SK-N-SH treated with all-trans-retinoic acid at 6 μM for 48 hours (cell line): ENCODE data around the gene DNAH1.

Experiments used
- ATAC-seq: fragments of 200-7000 bp; cut with Tn5 transposase; 3 replicates; pipeline ENCODE4 v1.9.1; 2020; ENCODE audit warnings: mild to moderate bottlenecking, moderate library complexity
- ARNTL ChIP-seq: fragments of 450-650 bp; formaldehyde crosslinking; IDR thresholded peaks from 2 replicates; pipeline ENCODE4 v1.5.0; 2020; ENCODE audit warnings: low read depth, mild to moderate bottlenecking, moderate library complexity, borderline replicate concordance
- BACH2 ChIP-seq: fragments of 250-450 bp; sonication (Bioruptor Pico); IDR thresholded peaks from 2 replicates; pipeline ENCODE4 v1.9.0; 2021; ENCODE audit warnings: mild to moderate bottlenecking, borderline replicate concordance
- CSDC2 ChIP-seq: fragments of 250-450 bp; sonication (Bioruptor Pico); IDR thresholded peaks from 2 replicates; pipeline ENCODE4 v1.5.0; 2020; ENCODE audit warnings: mild to moderate bottlenecking, moderate library complexity
- ESRRG ChIP-seq: fragments of 250-450 bp; sonication (Bioruptor Pico); IDR thresholded peaks from 2 replicates; pipeline ENCODE4 v1.6.1; 2021; ENCODE audit warnings: mild to moderate bottlenecking
- GLIS3 ChIP-seq: fragments of 250-450 bp; sonication (Bioruptor Pico); IDR thresholded peaks from 2 replicates; pipeline ENCODE4 v1.5.0; 2020; ENCODE audit warnings: mild to moderate bottlenecking, moderate library complexity
- ISL1 ChIP-seq: fragments of 250-450 bp; sonication (Bioruptor Pico); IDR thresholded peaks from 2 replicates; pipeline ENCODE4 v2.1.2; 2022; ENCODE audit warnings: mild to moderate bottlenecking, moderate library complexity
- OSR1 ChIP-seq: fragments of 250-450 bp; sonication (Bioruptor Pico); IDR thresholded peaks from 2 replicates; pipeline ENCODE4 v1.8.0; 2022; ENCODE audit warnings: moderate library complexity, mild to moderate bottlenecking, inconsistent platforms
- RARB ChIP-seq: fragments of 250-450 bp; sonication (Bioruptor Pico); IDR thresholded peaks from 2 replicates; pipeline ENCODE4 v1.8.0; 2021; ENCODE audit warnings: mild to moderate bottlenecking, moderate library complexity
- SNAI2 ChIP-seq: fragments of 250-450 bp; sonication (Bioruptor Pico); IDR thresholded peaks from 2 replicates; pipeline ENCODE4 v1.5.0; 2020; ENCODE audit warnings: mild to moderate bottlenecking, moderate library complexity
- TCF4 ChIP-seq: fragments of 250-450 bp; sonication (Bioruptor Pico); IDR thresholded peaks from 2 replicates; pipeline ENCODE4 v1.8.0; 2021; ENCODE audit warnings: mild to moderate bottlenecking, moderate library complexity, borderline replicate concordance
- ZC3H10 ChIP-seq: fragments of 250-450 bp; sonication (Bioruptor Pico); IDR thresholded peaks from 2 replicates; pipeline ENCODE4 v1.5.1; 2021; ENCODE audit warnings: mild to moderate bottlenecking, moderate library complexity
- ZFP3 ChIP-seq: fragments of 250-450 bp; sonication (Bioruptor Pico); IDR thresholded peaks from 2 replicates; pipeline ENCODE4 v1.5.0; 2020; ENCODE audit warnings: mild to moderate bottlenecking, moderate library complexity
- ZFP30 ChIP-seq: fragments of 450-650 bp; formaldehyde crosslinking; IDR thresholded peaks from 2 replicates; pipeline ENCODE4 v1.5.0; 2022; ENCODE audit warnings: mild to moderate bottlenecking, moderate library complexity
- ZNF565 ChIP-seq: fragments of 450-650 bp; formaldehyde crosslinking; conservative IDR thresholded peaks from 2 replicates; pipeline ENCODE4 v1.5.0; 2020; ENCODE audit warnings: low read depth, mild to moderate bottlenecking, moderate library complexity
- ZNF70 ChIP-seq: fragments of 450-650 bp; formaldehyde crosslinking; IDR thresholded peaks from 2 replicates; pipeline ENCODE4 v1.5.0; 2020; ENCODE audit warnings: mild to moderate bottlenecking, moderate library complexity
- ZNF8 ChIP-seq: fragments of 450-650 bp; formaldehyde crosslinking; IDR thresholded peaks from 2 replicates; pipeline ENCODE4 v1.5.0; 2020; ENCODE audit warnings: mild to moderate bottlenecking, moderate library complexity
- TF ChIP-seq, protein P1 (sequence below): fragments of 250-450 bp; sonication (Bioruptor Pico); IDR thresholded peaks from 2 replicates; pipeline ENCODE4 v1.8.0; 2021; ENCODE audit warnings: low read depth, mild to moderate bottlenecking, moderate library complexity, borderline replicate concordance
- TF ChIP-seq, protein P2 (sequence below): fragments of 250-450 bp; sonication (Bioruptor Pico); IDR thresholded peaks from 2 replicates; pipeline ENCODE4 v1.5.0; 2020; ENCODE audit warnings: mild to moderate bottlenecking, moderate library complexity
- TF ChIP-seq, protein P3 (sequence below): fragments of 250-450 bp; sonication (Bioruptor Pico); IDR thresholded peaks from 2 replicates; pipeline ENCODE4 v1.5.1; 2021; ENCODE audit warnings: mild to moderate bottlenecking, moderate library complexity
- TF ChIP-seq, protein P4 (sequence below): fragments of 250-450 bp; sonication (Bioruptor Pico); IDR thresholded peaks from 2 replicates; pipeline ENCODE4 v1.5.1; 2020; ENCODE audit warnings: low read depth, mild to moderate bottlenecking, moderate library complexity
- TF ChIP-seq, protein P5 (sequence below): fragments of 250-450 bp; sonication (Bioruptor Pico); IDR thresholded peaks from 2 replicates; pipeline ENCODE4 v1.8.0; 2020; ENCODE audit warnings: mild to moderate bottlenecking, moderate library complexity, borderline replicate concordance

Gene DNAH1

DNA sequence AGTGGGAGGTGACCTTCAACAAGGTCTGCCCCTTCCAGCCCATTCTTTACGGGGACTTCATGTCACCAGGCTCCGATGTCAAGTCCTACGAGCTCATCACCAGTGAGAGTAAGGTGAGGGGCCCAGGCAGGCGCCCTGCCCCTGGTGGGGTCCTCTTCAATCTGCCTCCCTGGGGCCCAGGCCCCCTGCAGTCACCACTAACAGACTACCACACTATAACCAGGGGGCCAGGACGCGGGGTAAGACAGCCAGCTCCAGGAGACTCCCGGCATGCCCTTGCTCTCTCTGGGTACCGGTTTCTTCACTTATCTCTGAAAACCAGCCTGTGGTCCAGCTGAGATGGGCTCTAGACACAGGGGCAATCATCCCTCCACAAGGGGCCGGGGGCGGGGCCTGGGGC is 63.9 kb downstream of the DNAH1 start:
- no peak; the same call in 2 of the 3 replicates for ATAC-seq
- TF ChIP-seq ZC3H10 (CRISPR knock-in tag) (no peak), ZNF8 (CRISPR knock-in tag) (no peak)

DNA sequence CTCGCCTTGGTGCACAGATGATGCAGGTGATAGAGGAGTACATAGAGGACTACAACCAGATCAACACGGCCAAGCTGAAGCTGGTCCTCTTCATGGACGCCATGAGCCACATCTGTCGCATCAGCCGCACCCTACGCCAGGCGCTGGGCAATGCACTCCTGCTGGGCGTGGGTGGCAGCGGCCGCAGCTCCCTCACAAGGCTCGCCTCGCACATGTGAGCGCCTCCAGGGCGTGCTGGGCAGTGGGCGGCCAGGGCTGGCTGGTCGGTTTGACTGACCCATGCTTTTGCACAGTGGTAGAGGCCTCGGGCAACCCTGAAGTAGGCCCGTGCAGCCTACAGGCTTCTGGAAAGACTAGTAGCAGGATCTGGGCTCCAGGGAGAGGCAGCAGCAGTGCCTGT is 65.5 kb downstream of the DNAH1 start:
- no peak for ATAC-seq
- no peak for TF ChIP-seq BACH2 (CRISPR knock-in tag)
- TF ChIP-seq, protein P1, sequence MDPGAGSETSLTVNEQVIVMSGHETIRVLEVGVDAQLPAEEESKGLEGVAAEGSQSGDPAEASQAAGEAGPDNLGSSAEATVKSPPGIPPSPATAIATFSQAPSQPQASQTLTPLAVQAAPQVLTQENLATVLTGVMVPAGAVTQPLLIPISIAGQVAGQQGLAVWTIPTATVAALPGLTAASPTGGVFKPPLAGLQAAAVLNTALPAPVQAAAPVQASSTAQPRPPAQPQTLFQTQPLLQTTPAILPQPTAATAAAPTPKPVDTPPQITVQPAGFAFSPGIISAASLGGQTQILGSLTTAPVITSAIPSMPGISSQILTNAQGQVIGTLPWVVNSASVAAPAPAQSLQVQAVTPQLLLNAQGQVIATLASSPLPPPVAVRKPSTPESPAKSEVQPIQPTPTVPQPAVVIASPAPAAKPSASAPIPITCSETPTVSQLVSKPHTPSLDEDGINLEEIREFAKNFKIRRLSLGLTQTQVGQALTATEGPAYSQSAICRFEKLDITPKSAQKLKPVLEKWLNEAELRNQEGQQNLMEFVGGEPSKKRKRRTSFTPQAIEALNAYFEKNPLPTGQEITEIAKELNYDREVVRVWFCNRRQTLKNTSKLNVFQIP (CRISPR knock-in tag), result no peak
- no peak for TF ChIP-seq OSR1 (CRISPR knock-in tag)
- TF ChIP-seq, protein P2, sequence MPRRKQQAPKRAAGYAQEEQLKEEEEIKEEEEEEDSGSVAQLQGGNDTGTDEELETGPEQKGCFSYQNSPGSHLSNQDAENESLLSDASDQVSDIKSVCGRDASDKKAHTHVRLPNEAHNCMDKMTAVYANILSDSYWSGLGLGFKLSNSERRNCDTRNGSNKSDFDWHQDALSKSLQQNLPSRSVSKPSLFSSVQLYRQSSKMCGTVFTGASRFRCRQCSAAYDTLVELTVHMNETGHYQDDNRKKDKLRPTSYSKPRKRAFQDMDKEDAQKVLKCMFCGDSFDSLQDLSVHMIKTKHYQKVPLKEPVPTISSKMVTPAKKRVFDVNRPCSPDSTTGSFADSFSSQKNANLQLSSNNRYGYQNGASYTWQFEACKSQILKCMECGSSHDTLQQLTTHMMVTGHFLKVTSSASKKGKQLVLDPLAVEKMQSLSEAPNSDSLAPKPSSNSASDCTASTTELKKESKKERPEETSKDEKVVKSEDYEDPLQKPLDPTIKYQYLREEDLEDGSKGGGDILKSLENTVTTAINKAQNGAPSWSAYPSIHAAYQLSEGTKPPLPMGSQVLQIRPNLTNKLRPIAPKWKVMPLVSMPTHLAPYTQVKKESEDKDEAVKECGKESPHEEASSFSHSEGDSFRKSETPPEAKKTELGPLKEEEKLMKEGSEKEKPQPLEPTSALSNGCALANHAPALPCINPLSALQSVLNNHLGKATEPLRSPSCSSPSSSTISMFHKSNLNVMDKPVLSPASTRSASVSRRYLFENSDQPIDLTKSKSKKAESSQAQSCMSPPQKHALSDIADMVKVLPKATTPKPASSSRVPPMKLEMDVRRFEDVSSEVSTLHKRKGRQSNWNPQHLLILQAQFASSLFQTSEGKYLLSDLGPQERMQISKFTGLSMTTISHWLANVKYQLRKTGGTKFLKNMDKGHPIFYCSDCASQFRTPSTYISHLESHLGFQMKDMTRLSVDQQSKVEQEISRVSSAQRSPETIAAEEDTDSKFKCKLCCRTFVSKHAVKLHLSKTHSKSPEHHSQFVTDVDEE, result no peak
- TF ChIP-seq TCF4 (CRISPR knock-in tag), result no peak
- no peak for TF ChIP-seq RARB (CRISPR knock-in tag)
- TF ChIP-seq ZC3H10 (CRISPR knock-in tag), result no peak
- TF ChIP-seq ZFP3, result no peak
- TF ChIP-seq GLIS3, result no peak
- TF ChIP-seq, protein P3, sequence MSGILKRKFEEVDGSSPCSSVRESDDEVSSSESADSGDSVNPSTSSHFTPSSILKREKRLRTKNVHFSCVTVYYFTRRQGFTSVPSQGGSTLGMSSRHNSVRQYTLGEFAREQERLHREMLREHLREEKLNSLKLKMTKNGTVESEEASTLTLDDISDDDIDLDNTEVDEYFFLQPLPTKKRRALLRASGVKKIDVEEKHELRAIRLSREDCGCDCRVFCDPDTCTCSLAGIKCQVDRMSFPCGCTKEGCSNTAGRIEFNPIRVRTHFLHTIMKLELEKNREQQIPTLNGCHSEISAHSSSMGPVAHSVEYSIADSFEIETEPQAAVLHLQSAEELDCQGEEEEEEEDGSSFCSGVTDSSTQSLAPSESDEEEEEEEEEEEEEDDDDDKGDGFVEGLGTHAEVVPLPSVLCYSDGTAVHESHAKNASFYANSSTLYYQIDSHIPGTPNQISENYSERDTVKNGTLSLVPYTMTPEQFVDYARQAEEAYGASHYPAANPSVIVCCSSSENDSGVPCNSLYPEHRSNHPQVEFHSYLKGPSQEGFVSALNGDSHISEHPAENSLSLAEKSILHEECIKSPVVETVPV (CRISPR knock-in tag), result no peak
- TF ChIP-seq ARNTL, result no peak
- no peak for TF ChIP-seq CSDC2 (CRISPR knock-in tag)
- TF ChIP-seq ESRRG (CRISPR knock-in tag), result no peak
- no peak for TF ChIP-seq ISL1 (CRISPR knock-in tag)
- TF ChIP-seq ZFP30, result no peak
- no peak for TF ChIP-seq ZNF8 (CRISPR knock-in tag)
- TF ChIP-seq, protein P4, sequence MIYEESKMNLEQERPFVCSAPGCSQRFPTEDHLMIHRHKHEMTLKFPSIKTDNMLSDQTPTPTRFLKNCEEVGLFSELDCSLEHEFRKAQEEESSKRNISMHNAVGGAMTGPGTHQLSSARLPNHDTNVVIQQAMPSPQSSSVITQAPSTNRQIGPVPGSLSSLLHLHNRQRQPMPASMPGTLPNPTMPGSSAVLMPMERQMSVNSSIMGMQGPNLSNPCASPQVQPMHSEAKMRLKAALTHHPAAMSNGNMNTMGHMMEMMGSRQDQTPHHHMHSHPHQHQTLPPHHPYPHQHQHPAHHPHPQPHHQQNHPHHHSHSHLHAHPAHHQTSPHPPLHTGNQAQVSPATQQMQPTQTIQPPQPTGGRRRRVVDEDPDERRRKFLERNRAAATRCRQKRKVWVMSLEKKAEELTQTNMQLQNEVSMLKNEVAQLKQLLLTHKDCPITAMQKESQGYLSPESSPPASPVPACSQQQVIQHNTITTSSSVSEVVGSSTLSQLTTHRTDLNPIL (CRISPR knock-in tag), result no peak
- no peak for TF ChIP-seq ZNF565 (CRISPR knock-in tag)

DNA sequence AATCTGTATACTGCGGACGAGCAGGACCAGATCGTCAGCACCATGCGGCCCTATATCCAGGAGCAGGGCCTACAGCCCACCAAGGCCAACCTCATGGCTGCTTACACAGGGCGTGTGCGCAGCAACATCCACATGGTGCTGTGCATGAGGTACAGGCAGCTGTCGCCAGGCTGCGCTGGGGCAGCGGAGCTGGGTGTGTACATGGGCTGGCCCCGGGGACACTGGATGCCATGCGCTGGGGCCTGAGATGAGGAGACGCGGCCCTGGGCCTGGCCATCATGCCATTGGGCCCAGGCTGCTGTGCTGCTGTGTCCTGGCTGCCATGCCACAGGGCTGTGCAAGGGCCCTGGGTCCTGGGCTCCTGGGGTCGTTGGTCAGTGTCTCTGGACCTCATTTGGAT is 67.3 kb downstream of the DNAH1 start:
- TF ChIP-seq, protein P4 (CRISPR knock-in tag), result no peak
- TF ChIP-seq ZC3H10 (CRISPR knock-in tag), result no peak
- TF ChIP-seq, all 23 proteins: peak for 0
- no peak for ATAC-seq

DNA sequence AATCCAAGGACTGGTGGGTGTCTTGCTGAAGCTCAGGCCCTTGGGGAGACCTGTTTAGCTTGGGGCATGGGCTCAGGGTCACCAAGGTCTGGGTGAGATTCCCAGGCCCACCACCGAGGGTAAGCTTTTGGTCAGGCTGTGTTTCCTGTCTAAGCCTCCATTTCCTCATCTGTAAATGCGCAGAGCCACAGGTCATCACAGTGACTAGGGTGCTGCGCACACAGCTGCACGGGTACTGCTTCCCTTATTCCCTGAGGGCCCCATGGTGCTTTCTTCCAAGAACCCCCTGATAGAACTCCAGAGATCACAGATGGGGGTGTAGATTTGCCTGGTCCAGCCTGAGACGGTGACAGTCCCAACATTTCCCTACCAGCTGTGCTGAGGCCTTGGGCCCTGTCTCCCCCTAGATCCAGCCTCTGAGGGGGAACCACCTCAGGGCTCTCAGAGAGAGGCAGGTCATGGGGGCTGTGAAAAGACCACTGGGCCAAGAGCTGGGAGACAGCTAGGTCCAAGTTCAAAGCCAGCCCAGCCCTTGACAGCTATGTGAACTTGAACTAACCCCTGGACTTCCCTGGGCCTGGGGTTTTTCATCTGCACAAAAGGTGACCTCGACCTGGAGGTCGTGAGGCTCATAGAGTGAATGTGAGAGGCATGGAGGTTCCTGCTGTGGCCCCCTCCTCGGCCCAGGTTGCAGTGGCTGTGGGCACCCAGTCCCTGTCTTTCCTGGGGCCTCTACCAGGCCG is 68.1 kb downstream of the DNAH1 start:
- ATAC-seq, result no peak
- TF ChIP-seq ZNF565 (CRISPR knock-in tag) (no peak), ZNF70 (CRISPR knock-in tag) (no peak), TCF4 (CRISPR knock-in tag) (no peak), GLIS3 (no peak), ARNTL (no peak), ESRRG (CRISPR knock-in tag) (no peak), ZC3H10 (CRISPR knock-in tag) (no peak), SNAI2 (CRISPR knock-in tag) (no peak), ZFP30 (no peak), ZFP3 (no peak), RARB (CRISPR knock-in tag) (no peak)
- TF ChIP-seq, protein P5, sequence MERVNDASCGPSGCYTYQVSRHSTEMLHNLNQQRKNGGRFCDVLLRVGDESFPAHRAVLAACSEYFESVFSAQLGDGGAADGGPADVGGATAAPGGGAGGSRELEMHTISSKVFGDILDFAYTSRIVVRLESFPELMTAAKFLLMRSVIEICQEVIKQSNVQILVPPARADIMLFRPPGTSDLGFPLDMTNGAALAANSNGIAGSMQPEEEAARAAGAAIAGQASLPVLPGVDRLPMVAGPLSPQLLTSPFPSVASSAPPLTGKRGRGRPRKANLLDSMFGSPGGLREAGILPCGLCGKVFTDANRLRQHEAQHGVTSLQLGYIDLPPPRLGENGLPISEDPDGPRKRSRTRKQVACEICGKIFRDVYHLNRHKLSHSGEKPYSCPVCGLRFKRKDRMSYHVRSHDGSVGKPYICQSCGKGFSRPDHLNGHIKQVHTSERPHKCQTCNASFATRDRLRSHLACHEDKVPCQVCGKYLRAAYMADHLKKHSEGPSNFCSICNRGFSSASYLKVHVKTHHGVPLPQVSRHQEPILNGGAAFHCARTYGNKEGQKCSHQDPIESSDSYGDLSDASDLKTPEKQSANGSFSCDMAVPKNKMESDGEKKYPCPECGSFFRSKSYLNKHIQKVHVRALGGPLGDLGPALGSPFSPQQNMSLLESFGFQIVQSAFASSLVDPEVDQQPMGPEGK (CRISPR knock-in tag), result no peak
- TF ChIP-seq, protein P3 (CRISPR knock-in tag), result no peak
- TF ChIP-seq, protein P1 (CRISPR knock-in tag), result no peak
